ENCODE results near the gene UBD.

GRCh38 chr6:29527126-29527525, 32.4 kb downstream of the UBD start:
- TF ChIP-seq, protein P1, sequence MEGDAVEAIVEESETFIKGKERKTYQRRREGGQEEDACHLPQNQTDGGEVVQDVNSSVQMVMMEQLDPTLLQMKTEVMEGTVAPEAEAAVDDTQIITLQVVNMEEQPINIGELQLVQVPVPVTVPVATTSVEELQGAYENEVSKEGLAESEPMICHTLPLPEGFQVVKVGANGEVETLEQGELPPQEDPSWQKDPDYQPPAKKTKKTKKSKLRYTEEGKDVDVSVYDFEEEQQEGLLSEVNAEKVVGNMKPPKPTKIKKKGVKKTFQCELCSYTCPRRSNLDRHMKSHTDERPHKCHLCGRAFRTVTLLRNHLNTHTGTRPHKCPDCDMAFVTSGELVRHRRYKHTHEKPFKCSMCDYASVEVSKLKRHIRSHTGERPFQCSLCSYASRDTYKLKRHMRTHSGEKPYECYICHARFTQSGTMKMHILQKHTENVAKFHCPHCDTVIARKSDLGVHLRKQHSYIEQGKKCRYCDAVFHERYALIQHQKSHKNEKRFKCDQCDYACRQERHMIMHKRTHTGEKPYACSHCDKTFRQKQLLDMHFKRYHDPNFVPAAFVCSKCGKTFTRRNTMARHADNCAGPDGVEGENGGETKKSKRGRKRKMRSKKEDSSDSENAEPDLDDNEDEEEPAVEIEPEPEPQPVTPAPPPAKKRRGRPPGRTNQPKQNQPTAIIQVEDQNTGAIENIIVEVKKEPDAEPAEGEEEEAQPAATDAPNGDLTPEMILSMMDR (conservative IDR thresholded peaks at IDR 0.05): no peak
- TF ChIP-seq EZH2 (IDR thresholded peaks at IDR 0.05; ENCODE audit: low read depth): no peak
